H1 (cell line): ENCODE measurements around the gene DNAJC24. TPM values are rescaled to one million over a fixed set of nuclear protein-coding genes. Genes with fewer than 3 reads are reported as not detected.

Source experiments
- CTCF ChIA-PET: fragments of 300-600 bp; sonication (Branson Sonifier 250); formaldehyde crosslinking; loops from one replicate; lab custom pipeline; 2021; ENCODE audit not compliant: partially characterized antibody; lab: Charles Lee
- POLR2A ChIA-PET: fragments of 300-600 bp; sonication (Branson Sonifier 250); formaldehyde crosslinking; loops from one replicate; lab custom pipeline; 2021; ENCODE audit warnings: inconsistent platforms; ENCODE audit not compliant: partially characterized antibody; lab: Charles Lee
- DNase-seq, 2 experiments: peaks; one replicate each; pipeline versions ENCODE4 v3.0.0 to v3.0.0-alpha.2; 2010 to 2022; ENCODE audit warnings: low spot score in 2 of 2, low read depth in 1 of 2, mixed read lengths in 1 of 2
- FAIRE-seq: peaks from 2 replicates; lab custom pipeline; 2011; peaks lifted over from hg19 to GRCh38; lab: Jason Lieb, UNC
- H2AFZ ChIP-seq: 2 replicates; pipeline ENCODE4 v1.8.1; 2012; ENCODE audit warnings: low read length, inconsistent platforms
- H2AK5ac ChIP-seq: 2 replicates; pipeline ENCODE4 v1.6.1; 2013; ENCODE audit warnings: low read depth, low read length
- H2BK120ac ChIP-seq: replicated peaks from 2 replicates; pipeline ENCODE3; 2013; ENCODE audit warnings: low read depth, low read length, inconsistent platforms
- H2BK12ac ChIP-seq: 2 replicates; pipeline ENCODE4 v1.6.1; 2013; ENCODE audit warnings: low read depth, low read length
- H2BK15ac ChIP-seq: 2 replicates; pipeline ENCODE4 v1.6.1; 2013; ENCODE audit warnings: low read length
- H2BK20ac ChIP-seq: 2 replicates; pipeline ENCODE4 v1.6.1; 2013; ENCODE audit warnings: low read length
- H2BK5ac ChIP-seq: 2 replicates; pipeline ENCODE4 v1.6.1; 2013; ENCODE audit warnings: low read depth, low read length
- H3K14ac ChIP-seq: 2 replicates; pipeline ENCODE4 v1.6.1; 2013; ENCODE audit warnings: inconsistent platforms; ENCODE audit not compliant: insufficient read length
- H3K18ac ChIP-seq: 2 replicates; pipeline ENCODE4 v1.6.1; 2013; ENCODE audit warnings: low read length; ENCODE audit errors: extremely low read depth
- H3K23ac ChIP-seq: 2 replicates; pipeline ENCODE4 v1.6.1; 2013; ENCODE audit warnings: inconsistent platforms; ENCODE audit not compliant: insufficient read length
- H3K23me2 ChIP-seq: 2 replicates; pipeline ENCODE4 v1.6.1; 2013; ENCODE audit warnings: low read depth, low read length
- H3K27ac ChIP-seq: 2 replicates; pipeline ENCODE4 v1.6.1; 2011; ENCODE audit warnings: low read depth, low read length, inconsistent platforms
- H3K27me3 ChIP-seq, 4 experiments: replicated peaks in 1 of 4; 1 replicate in 1 of 4; 2 replicates in 3 of 4; pipeline versions ENCODE4 v1.6.1 to v1.8.1; 2011 to 2013; ENCODE audit warnings: low read length in 3 of 4, mild to moderate bottlenecking in 3 of 4, inconsistent platforms in 2 of 4, mixed read lengths in 2 of 4, moderate library complexity in 1 of 4; ENCODE audit not compliant: control insufficient read depth in 3 of 4, insufficient read depth in 3 of 4; ENCODE audit errors: extremely low read depth in 1 of 4
- H3K36me3 ChIP-seq, 4 experiments: 2 replicates each; pipeline versions ENCODE4 v1.6.1 to v1.8.1; 2011 to 2013; ENCODE audit warnings: mild to moderate bottlenecking in 4 of 4, low read length in 3 of 4, moderate library complexity in 2 of 4, control low read depth in 1 of 4, inconsistent platforms in 1 of 4; ENCODE audit not compliant: insufficient read depth in 4 of 4, control insufficient read depth in 2 of 4
- H3K4ac ChIP-seq: replicated peaks from 2 replicates; pipeline ENCODE3; 2013; ENCODE audit warnings: low read length, low read depth, mixed read lengths, inconsistent platforms; ENCODE audit not compliant: insufficient read length
- H3K4me1 ChIP-seq, 4 experiments: replicated peaks in 1 of 4; 1 replicate in 1 of 4; 2 replicates in 3 of 4; pipeline versions ENCODE4 v1.6.1 to v1.8.1; 2011 to 2013; ENCODE audit warnings: low read length in 3 of 4, inconsistent platforms in 2 of 4, mixed read lengths in 1 of 4; ENCODE audit not compliant: insufficient read depth in 4 of 4, control insufficient read depth in 3 of 4
- H3K4me2 ChIP-seq, 2 experiments: 2 replicates each; pipeline versions ENCODE4 v1.6.1 to v1.8.1; 2011 to 2013; ENCODE audit warnings: low read depth in 2 of 2, low read length in 2 of 2, control low read depth in 1 of 2, inconsistent platforms in 1 of 2, mild to moderate bottlenecking in 1 of 2; ENCODE audit not compliant: insufficient read depth in 1 of 2
- H3K4me3 ChIP-seq, 4 experiments: fragments of 200-600, 300-600 bp in 1 of 4; sonication (generic), shearing (Covaris generic), sonication (Bioruptor Twin) in 1 of 4; 2 replicates each; pipeline versions ENCODE4 v1.5.1 to v1.8.1; 2011 to 2016; ENCODE audit warnings: low read length in 4 of 4, low read depth in 3 of 4, control low read depth in 2 of 4, inconsistent platforms in 2 of 4, mild to moderate bottlenecking in 2 of 4, mixed read lengths in 1 of 4, moderate library complexity in 1 of 4; ENCODE audit not compliant: insufficient read depth in 2 of 4; ENCODE audit errors: extremely low read depth in 1 of 4
- H3K56ac ChIP-seq: replicated peaks from 2 replicates; pipeline ENCODE3; 2013; ENCODE audit warnings: low read depth, mild to moderate bottlenecking, mixed read lengths, low read length, inconsistent platforms; ENCODE audit not compliant: insufficient read length
- H3K79me1 ChIP-seq: 2 replicates; pipeline ENCODE4 v1.6.1; 2013; ENCODE audit warnings: low read depth, low read length, control low read depth
- H3K79me2 ChIP-seq, 2 experiments: 2 replicates each; pipeline versions ENCODE4 v1.6.1 to v1.8.1; 2012 to 2013; ENCODE audit warnings: low read length in 2 of 2, mild to moderate bottlenecking in 2 of 2, inconsistent platforms in 1 of 2; ENCODE audit not compliant: insufficient read depth in 2 of 2, control insufficient read depth in 1 of 2
- H3K9ac ChIP-seq, 4 experiments: replicated peaks in 1 of 4; 1 replicate in 1 of 4; 2 replicates in 3 of 4; pipeline versions ENCODE4 v1.6.1 to v1.8.1; 2011 to 2013; ENCODE audit warnings: low read depth in 3 of 4, low read length in 3 of 4, control low read depth in 2 of 4, mild to moderate bottlenecking in 2 of 4, moderate library complexity in 2 of 4, inconsistent platforms in 1 of 4; ENCODE audit errors: extremely low read depth in 1 of 4
- H3K9me3 ChIP-seq, 2 experiments: 2 replicates each; pipeline versions ENCODE4 v1.6.1 to v1.8.1; 2012 to 2013; ENCODE audit warnings: mild to moderate bottlenecking in 2 of 2, moderate library complexity in 2 of 2, control low read depth in 1 of 2, inconsistent platforms in 1 of 2, low read depth in 1 of 2, low read length in 1 of 2, mixed read lengths in 1 of 2; ENCODE audit not compliant: insufficient read depth in 2 of 2
- H4K20me1 ChIP-seq, 2 experiments: replicated peaks in 1 of 2; 2 replicates each; pipeline versions ENCODE3 to v1.8.1; 2011 to 2013; ENCODE audit warnings: inconsistent platforms in 2 of 2, low read length in 2 of 2, mild to moderate bottlenecking in 1 of 2; ENCODE audit not compliant: insufficient read depth in 2 of 2, control insufficient read depth in 1 of 2
- H4K5ac ChIP-seq: 2 replicates; pipeline ENCODE4 v1.6.1; 2013; ENCODE audit warnings: low read length, low read depth, mixed read lengths, inconsistent platforms; ENCODE audit not compliant: insufficient read length
- H4K8ac ChIP-seq: 2 replicates; pipeline ENCODE4 v1.8.0; 2013; ENCODE audit warnings: mild to moderate bottlenecking, moderate library complexity, low read length, inconsistent platforms; ENCODE audit not compliant: insufficient read depth; ENCODE audit errors: extremely low read depth
- H4K91ac ChIP-seq: replicated peaks from 2 replicates; pipeline ENCODE3; 2013; ENCODE audit warnings: low read length, mixed read lengths, inconsistent platforms; ENCODE audit not compliant: insufficient read length
- JUND ChIP-seq: IDR thresholded peaks from 2 replicates; pipeline ENCODE4 v1.6.1; 2011; ENCODE audit warnings: mild to moderate bottlenecking, improper control_type of control experiment, low read length
- PHF8 ChIP-seq: fragments of 200-600 bp; sonication (generic); conservative IDR thresholded peaks from 2 replicates; pipeline ENCODE4 v1.7.1; 2012; ENCODE audit warnings: low read depth, mild to moderate bottlenecking, inconsistent platforms, low read length, moderate library complexity
- POLR2AphosphoS5 ChIP-seq: IDR thresholded peaks from 2 replicates; pipeline ENCODE4 v1.6.1; 2011; ENCODE audit warnings: low read depth, low read length
- RFX5 ChIP-seq: IDR thresholded peaks from 2 replicates; pipeline ENCODE4 v1.6.1; 2011; ENCODE audit warnings: low read depth, low read length, improper control_type of control experiment, borderline replicate concordance
- SIX5 ChIP-seq: IDR thresholded peaks from 2 replicates; pipeline ENCODE4 v1.6.1; 2011; ENCODE audit warnings: mild to moderate bottlenecking, low read depth, low read length
- SP1 ChIP-seq: IDR thresholded peaks from 2 replicates; pipeline ENCODE4 v1.6.1; 2011; ENCODE audit warnings: low read depth, low read length
- TCF12 ChIP-seq: IDR thresholded peaks from 2 replicates; pipeline ENCODE4 v1.6.1; 2011; ENCODE audit warnings: low read depth, mild to moderate bottlenecking, low read length
- WGBS, 2 experiments: shearing (Covaris generic) in 1 of 2; methylation state at CpG; one replicate each; pipeline versions ENCODE4 v1.1.6 to v1.1.7; 2013 to 2015; ENCODE audit warnings: low lambda C conversion rate in 2 of 2, mixed read lengths in 2 of 2, inconsistent platforms in 1 of 2, low coverage in 1 of 2, missing lambda C conversion rate in 1 of 2; ENCODE audit not compliant: insufficient replicate concordance in 2 of 2, insufficient coverage in 1 of 2, insufficient read length in 1 of 2; ENCODE audit errors: extremely low coverage in 1 of 2, missing lambda C conversion rate in 1 of 2; 5-methylcytosine and 5-hydroxymethylcytosine counted together
- polyA plus RNA-seq, 7 experiments: library from polyadenylated mRNA; depleted of rRNA in 3 of 7; stranded (reverse) in 5 of 7; unstranded in 2 of 7; fragments of >200 nt in 5 of 7; fragments of 200-250 nt in 2 of 7; gene quantifications; 1 replicate in 5 of 7; 2 replicates in 1 of 7; 4 replicates in 1 of 7; pipeline versions ENCODE4 v1.2.1 to v1.2.3, GENCODE V29; 2011 to 2013; ENCODE audit warnings: missing spikeins in 2 of 7, mixed read lengths in 2 of 7
- total RNA-seq: library from RNA; stranded (reverse); fragmentation: NEBNext Ultra II Directional; extraction: Animal tissue kit (Norgen Biotek cat#: 25700); gene quantifications from 2 replicates; pipeline ENCODE4 v1.2.1, GENCODE V29; 2021
- TF ChIP-seq, protein P1 (sequence below): IDR thresholded peaks from 2 replicates; pipeline ENCODE4 v1.6.1; 2012; ENCODE audit warnings: inconsistent platforms
- TF ChIP-seq, protein P2 (sequence below): IDR thresholded peaks from 2 replicates; pipeline ENCODE4 v1.6.1; 2012; ENCODE audit warnings: low read length, inconsistent platforms
- TF ChIP-seq, protein P3 (sequence below): IDR thresholded peaks from 2 replicates; pipeline ENCODE4 v1.6.1; 2011; ENCODE audit warnings: low read depth, mild to moderate bottlenecking, low read length; ENCODE audit not compliant: insufficient read depth

DNAJC24 gene
- total and polyA plus RNA-seq, 2 of the 8 experiments (the other 6 are each of a cell fraction or from before 2014, with no cell fraction given), result 7.2 to 21.1 TPM

DNA sequence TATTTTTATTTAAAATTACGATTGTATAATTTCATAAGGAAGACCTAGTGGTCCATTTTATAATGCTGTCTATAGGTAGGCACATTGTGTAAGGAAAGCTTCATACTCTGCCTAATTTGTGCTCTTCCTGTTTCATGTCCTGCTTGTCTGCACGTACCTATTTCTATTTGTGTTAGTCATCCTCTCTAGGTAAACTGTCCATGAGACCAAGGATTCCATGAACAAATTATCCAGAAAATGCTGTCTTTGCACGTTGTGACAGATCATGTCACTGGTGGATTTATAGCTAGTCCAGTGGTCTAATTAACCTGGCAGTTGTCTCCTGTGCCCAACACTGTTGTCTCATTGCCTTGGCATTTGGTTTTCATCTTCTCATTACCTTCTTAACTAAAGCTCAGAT is 44.7 kb downstream of the DNAJC24 start:
- no peak overlapping the region for H3K27ac ChIP-seq
- H2BK20ac ChIP-seq, result no peak overlapping the region
- no peak for TF ChIP-seq SP1
- TF ChIP-seq, protein P1, sequence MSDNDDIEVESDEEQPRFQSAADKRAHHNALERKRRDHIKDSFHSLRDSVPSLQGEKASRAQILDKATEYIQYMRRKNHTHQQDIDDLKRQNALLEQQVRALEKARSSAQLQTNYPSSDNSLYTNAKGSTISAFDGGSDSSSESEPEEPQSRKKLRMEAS, result no peak
- TF ChIP-seq, protein P2, sequence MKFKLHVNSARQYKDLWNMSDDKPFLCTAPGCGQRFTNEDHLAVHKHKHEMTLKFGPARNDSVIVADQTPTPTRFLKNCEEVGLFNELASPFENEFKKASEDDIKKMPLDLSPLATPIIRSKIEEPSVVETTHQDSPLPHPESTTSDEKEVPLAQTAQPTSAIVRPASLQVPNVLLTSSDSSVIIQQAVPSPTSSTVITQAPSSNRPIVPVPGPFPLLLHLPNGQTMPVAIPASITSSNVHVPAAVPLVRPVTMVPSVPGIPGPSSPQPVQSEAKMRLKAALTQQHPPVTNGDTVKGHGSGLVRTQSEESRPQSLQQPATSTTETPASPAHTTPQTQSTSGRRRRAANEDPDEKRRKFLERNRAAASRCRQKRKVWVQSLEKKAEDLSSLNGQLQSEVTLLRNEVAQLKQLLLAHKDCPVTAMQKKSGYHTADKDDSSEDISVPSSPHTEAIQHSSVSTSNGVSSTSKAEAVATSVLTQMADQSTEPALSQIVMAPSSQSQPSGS, result no peak
- TF ChIP-seq JUND, result no peak
- no peak for TF ChIP-seq RFX5
- no peak for TF ChIP-seq SIX5
- no peak for TF ChIP-seq TCF12
- TF ChIP-seq, protein P3, sequence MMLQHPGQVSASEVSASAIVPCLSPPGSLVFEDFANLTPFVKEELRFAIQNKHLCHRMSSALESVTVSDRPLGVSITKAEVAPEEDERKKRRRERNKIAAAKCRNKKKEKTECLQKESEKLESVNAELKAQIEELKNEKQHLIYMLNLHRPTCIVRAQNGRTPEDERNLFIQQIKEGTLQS, result no peak
- TF ChIP-seq PHF8, result no peak
- TF ChIP-seq POLR2AphosphoS5, result no peak
- TF ChIP-seq, all 59 proteins: peak for 0
- Histone ChIP-seq H3K4me1 (peaks cover 0 to 15% (median 8%) of the 10 kb centered on the region in 4 experiments; a peak in 4 of 7 replicates), H3K23ac (no peak overlapping the region), H3K56ac (no peak overlapping the region), H3K36me3 (peaks cover 0 to 2% (median 0%) of the 10 kb centered on the region in 4 experiments; a peak in 2 of 8 replicates), H3K23me2 (no peaks in the 10 kb centered on the region), H3K79me2 (0 out of 4 replicates have a peak, but pooled peaks cover 0 to 2% of the 10 kb centered on the region in 2 experiments), H4K20me1 (no peaks in the 10 kb centered on the region), H3K9me3 (no peaks in the 10 kb centered on the region), H3K4ac (no peak overlapping the region), H2BK12ac (no peak overlapping the region), H3K18ac (no peak overlapping the region), H2BK120ac (no peak overlapping the region), H3K27me3 (peaks cover 0 to 1% (median 0%) of the 10 kb centered on the region in 4 experiments; a peak in 1 of 7 replicates), H2BK15ac (no peak overlapping the region), H2AK5ac (no peak overlapping the region), H3K4me2 (no peak overlapping the region), H3K4me3 (no peak overlapping the region), H3K14ac (no peak overlapping the region), H3K9ac (no peak overlapping the region), H4K91ac (no peak overlapping the region), H4K8ac (no peak overlapping the region), H3K79me1 (no peaks in the 10 kb centered on the region), H2BK5ac (no peak overlapping the region), H4K5ac (no peak overlapping the region), H2AFZ (no peak overlapping the region)
- ChIA-PET POLR2A (no interaction called here), CTCF (interaction anchor here (0.9 to 1.6 kb wide), 5 partner anchors 11 to 593 kb away, joined by 3 to 8 read pairs (median 3); no protein-coding TSS in a partner anchor)
- FAIRE-seq (no peak), DNase-seq (no peak)
- WGBS, 2 experiments, result 91% methylated on average over 3 of the region's 3 CpGs; no CpG with 5 or more reads in 1 of the 2 experiments
